ENCODE results near the gene FRMD4A. TPM values are rescaled to one million over a fixed set of nuclear protein-coding genes. Genes with fewer than 3 reads are reported as not detected.
"Not testable (repeated sequence)": the region's sequence is repeated elsewhere in the genome, so short reads cannot be mapped to it uniquely, and the experiment has no call there.

FRMD4A gene
- total and polyA plus RNA-seq, 8 donors: 6.9 to 25.3 (median 11.3) TPM

DNA sequence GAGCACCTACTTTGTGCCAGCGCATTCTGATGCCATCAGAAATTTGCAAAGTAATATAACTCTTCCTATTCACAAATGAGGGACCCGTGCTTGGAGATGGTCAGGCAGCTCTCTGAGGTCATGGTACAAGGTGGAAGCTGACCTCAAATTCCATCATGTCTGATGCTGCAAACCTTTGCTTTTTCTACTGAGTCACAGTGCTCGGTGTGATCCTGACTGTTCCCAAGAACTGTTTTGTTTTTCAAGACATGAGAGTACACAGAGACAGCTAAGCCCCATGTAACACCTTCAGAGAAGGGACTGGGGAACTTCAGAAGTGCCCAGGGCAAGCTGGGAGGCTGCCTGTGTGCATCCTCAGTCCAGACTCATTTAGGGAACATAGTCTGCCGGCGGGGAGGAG, 111.3 kb downstream of the FRMD4A start:
- TF ChIP-seq, protein P1, sequence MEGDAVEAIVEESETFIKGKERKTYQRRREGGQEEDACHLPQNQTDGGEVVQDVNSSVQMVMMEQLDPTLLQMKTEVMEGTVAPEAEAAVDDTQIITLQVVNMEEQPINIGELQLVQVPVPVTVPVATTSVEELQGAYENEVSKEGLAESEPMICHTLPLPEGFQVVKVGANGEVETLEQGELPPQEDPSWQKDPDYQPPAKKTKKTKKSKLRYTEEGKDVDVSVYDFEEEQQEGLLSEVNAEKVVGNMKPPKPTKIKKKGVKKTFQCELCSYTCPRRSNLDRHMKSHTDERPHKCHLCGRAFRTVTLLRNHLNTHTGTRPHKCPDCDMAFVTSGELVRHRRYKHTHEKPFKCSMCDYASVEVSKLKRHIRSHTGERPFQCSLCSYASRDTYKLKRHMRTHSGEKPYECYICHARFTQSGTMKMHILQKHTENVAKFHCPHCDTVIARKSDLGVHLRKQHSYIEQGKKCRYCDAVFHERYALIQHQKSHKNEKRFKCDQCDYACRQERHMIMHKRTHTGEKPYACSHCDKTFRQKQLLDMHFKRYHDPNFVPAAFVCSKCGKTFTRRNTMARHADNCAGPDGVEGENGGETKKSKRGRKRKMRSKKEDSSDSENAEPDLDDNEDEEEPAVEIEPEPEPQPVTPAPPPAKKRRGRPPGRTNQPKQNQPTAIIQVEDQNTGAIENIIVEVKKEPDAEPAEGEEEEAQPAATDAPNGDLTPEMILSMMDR (IDR thresholded peaks at IDR 0.05): no peak
- TF ChIP-seq EP300 (IDR thresholded peaks at IDR 0.05) (no peak), POLR2AphosphoS5 (IDR thresholded peaks at IDR 0.05) (no peak), POLR2A (IDR thresholded peaks at IDR 0.05) (no peak)

DNA sequence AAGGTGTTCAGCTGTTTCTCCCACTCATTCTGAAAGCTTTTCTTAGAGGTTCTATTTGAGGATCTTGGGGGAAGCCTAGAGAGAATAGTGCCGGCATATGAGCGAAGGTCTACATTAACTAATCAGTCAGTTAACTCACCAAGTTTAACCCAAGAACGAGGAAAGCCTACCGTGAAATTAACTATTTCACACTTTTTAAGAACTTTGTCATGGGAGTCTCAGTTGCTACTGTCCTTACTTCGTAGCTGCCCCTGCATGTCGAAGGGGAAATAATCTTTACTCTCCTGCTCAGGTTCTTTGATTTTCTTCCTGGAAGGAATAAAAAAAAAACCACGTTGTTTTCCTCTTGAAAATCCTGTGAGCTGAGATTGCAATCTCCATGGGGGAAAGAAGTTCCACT, 115.1 kb downstream of the FRMD4A start:
- no peaks in the 10 kb centered on the region for H3K36me3 ChIP-seq
- no peaks in the 10 kb centered on the region for H3K9me3 ChIP-seq
- no peak for TF ChIP-seq POLR2AphosphoS5 (IDR thresholded peaks at IDR 0.05)
- intact Hi-C loops (cut with DNase I; ENCODE audit: low total_unique reads): no loop called here
- H3K27ac ChIP-seq: no peak overlapping the region
- no peak for DNase-seq
- no peaks in the 10 kb centered on the region for H3K4me1 ChIP-seq
- H3K4me3 ChIP-seq: no peak overlapping the region
- peaks cover 0 to 12% (median 0%) of the 10 kb centered on the region in 3 donors for H3K27me3 ChIP-seq
- WGBS, 5 donors: 76 to 87% (median 80%) methylated on average over 7 of the region's 7 CpGs

More for the DNA sequence above, 111.3 kb downstream of the FRMD4A start:
- Histone ChIP-seq H3K9me3 (no peaks in the 10 kb centered on the region), H3K27ac (no peak overlapping the region), H3K4me1 (no peaks in the 10 kb centered on the region), H3K4me3 (no peak overlapping the region), H3K27me3 (peaks cover 0 to 4% (median 0%) of the 10 kb centered on the region in 3 donors), H3K36me3 (no peaks in the 10 kb centered on the region)
- intact Hi-C loops (cut with DNase I; ENCODE audit: low total_unique reads): no loop called here
- no peak for DNase-seq
- WGBS, 5 donors: 80 to 87% (median 85%) methylated on average over 5 of the region's 5 CpGs

DNA sequence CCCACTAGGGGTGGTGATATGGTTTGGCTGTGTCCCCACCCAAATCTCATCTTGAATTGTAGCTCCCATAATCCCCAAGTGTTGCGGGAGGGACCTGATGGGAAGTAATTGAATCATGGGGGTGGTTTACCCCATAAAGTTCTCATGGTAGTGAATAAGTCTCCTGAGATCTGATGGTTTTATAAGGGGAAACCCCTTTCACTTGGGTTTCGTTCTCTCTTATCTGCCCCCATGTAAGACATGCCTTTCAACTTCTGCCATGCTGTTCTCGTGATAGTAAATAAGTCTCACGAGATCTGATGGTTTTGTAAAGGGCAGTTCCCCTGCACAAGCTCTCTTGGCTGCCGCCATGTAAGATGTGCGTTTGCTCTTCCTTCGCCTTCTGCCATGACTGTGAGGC, 117.0 kb downstream of the FRMD4A start:
- intact Hi-C loops (cut with DNase I; ENCODE audit: low total_unique reads); H3K36me3 ChIP-seq; H3K4me3 ChIP-seq; H3K4me1 ChIP-seq; DNase-seq; H3K27me3 ChIP-seq; H3K27ac ChIP-seq; H3K9me3 ChIP-seq: not testable (repeated sequence)
- WGBS, 5 donors: 75 to 83% (median 78%) methylated on average over 7 of the region's 7 CpGs

DNA sequence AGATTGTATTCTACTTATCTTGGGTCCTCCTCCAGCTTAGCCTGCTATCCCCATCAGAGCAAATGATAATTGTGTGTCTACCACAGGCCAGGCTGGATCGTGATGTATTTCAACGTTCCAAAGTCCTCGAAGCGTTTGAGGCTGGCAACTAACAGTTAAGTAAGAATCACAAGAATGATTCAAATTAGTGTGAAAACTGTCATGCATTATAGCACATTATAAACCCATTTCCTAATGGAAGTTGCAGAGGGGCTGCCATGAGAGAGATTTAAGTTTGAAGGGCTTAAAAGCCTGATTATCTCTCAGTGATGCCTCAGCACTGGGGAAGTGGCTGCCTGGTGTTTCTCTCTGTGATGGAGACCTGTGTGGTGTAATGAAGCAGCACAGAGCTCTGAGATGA, 119.1 kb downstream of the FRMD4A start:
- Histone ChIP-seq H3K4me1 (no peaks in the 10 kb centered on the region), H3K36me3 (no peaks in the 10 kb centered on the region), H3K4me3 (no peak overlapping the region), H3K27me3 (peaks cover 0 to 9% (median 0%) of the 10 kb centered on the region in 3 donors), H3K27ac (no peak overlapping the region), H3K9me3 (no peaks in the 10 kb centered on the region)
- TF ChIP-seq POLR2A (IDR thresholded peaks at IDR 0.05) (no peak), POLR2AphosphoS5 (IDR thresholded peaks at IDR 0.05) (no peak), EP300 (IDR thresholded peaks at IDR 0.05) (no peak)
- TF ChIP-seq, protein P1 (IDR thresholded peaks at IDR 0.05): no peak
- 61 to 77% (median 75%) methylated on average over 4 of the region's 4 CpGs for WGBS, 5 donors
- DNase-seq: no peak
- intact Hi-C loops (cut with DNase I; ENCODE audit: low total_unique reads): no loop called here

DNA sequence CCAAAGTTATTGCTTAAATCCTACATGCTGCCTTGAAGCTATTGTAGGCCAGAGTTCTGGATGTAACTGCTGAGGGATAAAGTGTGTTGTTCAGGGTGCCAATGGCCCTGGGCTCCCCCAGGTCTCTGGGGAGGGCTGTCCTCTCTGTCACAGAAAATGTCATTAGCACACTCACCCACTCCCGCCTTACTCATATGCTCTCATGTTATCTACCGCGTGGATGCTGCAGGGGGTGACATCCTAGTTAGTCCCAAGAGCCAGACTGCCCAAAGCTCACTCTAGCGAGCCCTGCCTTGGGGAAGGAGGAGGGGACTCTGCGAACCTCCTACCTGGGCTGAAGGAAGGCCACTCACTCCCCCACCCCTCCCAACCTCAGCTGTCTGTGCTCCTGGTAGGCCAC, 122.5 kb downstream of the FRMD4A start:
- intact Hi-C loops (cut with DNase I; ENCODE audit: low total_unique reads): no loop called here
- H3K27me3 ChIP-seq: peaks cover 0 to 9% (median 0%) of the 10 kb centered on the region in 3 donors
- no peak overlapping the region for H3K27ac ChIP-seq
- TF ChIP-seq POLR2A (IDR thresholded peaks at IDR 0.05) (no peak), EP300 (IDR thresholded peaks at IDR 0.05) (no peak), POLR2AphosphoS5 (IDR thresholded peaks at IDR 0.05) (no peak)
- TF ChIP-seq, protein P1 (IDR thresholded peaks at IDR 0.05): no peak
- H3K4me3 ChIP-seq: no peak overlapping the region
- H3K9me3 ChIP-seq: no peaks in the 10 kb centered on the region
- no peaks in the 10 kb centered on the region for H3K36me3 ChIP-seq
- 91 to 95% (median 94%) methylated on average over 5 of the region's 5 CpGs for WGBS, 5 donors
- no peak for DNase-seq
- peaks cover 0 to 5% (median 0%) of the 10 kb centered on the region in 4 donors for H3K4me1 ChIP-seq

Data from stomach (tissue), 9 donors.